ENCODE measurements around the gene KCNQ1. TPM values are rescaled to one million over a fixed set of nuclear protein-coding genes. Genes with fewer than 3 reads are reported as not detected.

Gene KCNQ1
- total and polyA plus RNA-seq, 2 experiments from 2014 or later = 0.45 to 0.87 TPM

DNA sequence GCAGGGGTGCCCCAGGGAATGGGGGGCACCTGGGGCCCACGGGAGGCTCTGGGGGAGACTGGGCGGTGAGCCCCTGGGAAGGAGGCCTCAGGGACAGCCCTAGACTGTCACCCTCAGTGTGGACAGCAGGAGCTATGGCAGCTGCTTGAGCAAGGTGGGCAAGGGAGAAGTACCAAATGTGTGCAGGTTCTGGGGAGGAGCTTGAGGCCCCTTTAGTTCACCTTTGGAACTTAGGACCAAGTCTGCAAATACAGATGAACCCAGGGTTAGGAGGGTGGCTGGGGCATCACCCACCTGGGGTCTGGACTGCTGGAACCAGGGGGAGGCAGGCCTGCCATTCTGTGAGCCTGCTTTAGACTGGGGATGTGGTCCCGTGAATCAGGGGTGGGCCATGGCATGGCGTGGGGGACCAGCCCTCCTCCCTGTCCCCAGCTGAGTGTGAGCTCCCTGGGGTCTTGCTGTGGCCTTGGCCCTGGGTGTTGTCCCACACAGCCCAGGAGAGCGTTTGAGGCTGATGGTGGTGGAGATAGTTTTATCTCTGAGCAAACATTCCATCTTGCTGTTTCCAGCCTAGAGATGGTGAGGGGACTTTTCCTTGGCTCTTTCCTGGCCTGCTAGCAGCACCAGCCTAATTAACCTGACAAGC is 122.3 kb downstream of the KCNQ1 start:
- Histone ChIP-seq H4K20me1 (replicated peaks; ENCODE audit: insufficient read depth) (no peaks in the 10 kb centered on the region; the same call in 1 of the 2 replicates), H3K4me1 (ENCODE audit: insufficient read depth) (no peaks in the 10 kb centered on the region; the same call in 1 of the 2 replicates), H3F3A (replicated peaks; ENCODE audit: low read depth) (no peaks in the 10 kb centered on the region), H3K79me2 (replicated peaks; ENCODE audit: insufficient read depth) (no peaks in the 10 kb centered on the region), H3K27ac (ENCODE audit: low read depth) (no peak overlapping the region), H3K9me2 (ENCODE audit: insufficient read depth) (no peaks in the 10 kb centered on the region), H3K27me3 (ENCODE audit: insufficient read depth) (peaks cover 43% of the 10 kb centered on the region), H3K4me3 (no peak overlapping the region), H3K4me2 (no peak overlapping the region), H2AFZ (no peak overlapping the region), H3K36me3 (ENCODE audit: insufficient read depth) (no peaks in the 10 kb centered on the region)
- Mint-ChIP-seq H3K4me1 (no peaks in the 10 kb centered on the region; the same call in 2 of the 3 replicates), H3K9me3 (no peaks in the 10 kb centered on the region), H3K36me3 (ENCODE audit: low read depth) (no peaks in the 10 kb centered on the region), H3K27ac (no peak overlapping the region), H3K4me3 (no peak overlapping the region), H3K27me3 (ENCODE audit: insufficient read depth, low read depth, poor library complexity) (peaks cover 58% of the 10 kb centered on the region)
- no peak for DNase-seq (ENCODE audit: low spot score)
- no peak for ATAC-seq
- TF ChIP-seq, protein P1, sequence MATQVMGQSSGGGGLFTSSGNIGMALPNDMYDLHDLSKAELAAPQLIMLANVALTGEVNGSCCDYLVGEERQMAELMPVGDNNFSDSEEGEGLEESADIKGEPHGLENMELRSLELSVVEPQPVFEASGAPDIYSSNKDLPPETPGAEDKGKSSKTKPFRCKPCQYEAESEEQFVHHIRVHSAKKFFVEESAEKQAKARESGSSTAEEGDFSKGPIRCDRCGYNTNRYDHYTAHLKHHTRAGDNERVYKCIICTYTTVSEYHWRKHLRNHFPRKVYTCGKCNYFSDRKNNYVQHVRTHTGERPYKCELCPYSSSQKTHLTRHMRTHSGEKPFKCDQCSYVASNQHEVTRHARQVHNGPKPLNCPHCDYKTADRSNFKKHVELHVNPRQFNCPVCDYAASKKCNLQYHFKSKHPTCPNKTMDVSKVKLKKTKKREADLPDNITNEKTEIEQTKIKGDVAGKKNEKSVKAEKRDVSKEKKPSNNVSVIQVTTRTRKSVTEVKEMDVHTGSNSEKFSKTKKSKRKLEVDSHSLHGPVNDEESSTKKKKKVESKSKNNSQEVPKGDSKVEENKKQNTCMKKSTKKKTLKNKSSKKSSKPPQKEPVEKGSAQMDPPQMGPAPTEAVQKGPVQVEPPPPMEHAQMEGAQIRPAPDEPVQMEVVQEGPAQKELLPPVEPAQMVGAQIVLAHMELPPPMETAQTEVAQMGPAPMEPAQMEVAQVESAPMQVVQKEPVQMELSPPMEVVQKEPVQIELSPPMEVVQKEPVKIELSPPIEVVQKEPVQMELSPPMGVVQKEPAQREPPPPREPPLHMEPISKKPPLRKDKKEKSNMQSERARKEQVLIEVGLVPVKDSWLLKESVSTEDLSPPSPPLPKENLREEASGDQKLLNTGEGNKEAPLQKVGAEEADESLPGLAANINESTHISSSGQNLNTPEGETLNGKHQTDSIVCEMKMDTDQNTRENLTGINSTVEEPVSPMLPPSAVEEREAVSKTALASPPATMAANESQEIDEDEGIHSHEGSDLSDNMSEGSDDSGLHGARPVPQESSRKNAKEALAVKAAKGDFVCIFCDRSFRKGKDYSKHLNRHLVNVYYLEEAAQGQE (IDR thresholded peaks at IDR 0.05; ENCODE audit: unreplicated experiment) = no peak

DNA sequence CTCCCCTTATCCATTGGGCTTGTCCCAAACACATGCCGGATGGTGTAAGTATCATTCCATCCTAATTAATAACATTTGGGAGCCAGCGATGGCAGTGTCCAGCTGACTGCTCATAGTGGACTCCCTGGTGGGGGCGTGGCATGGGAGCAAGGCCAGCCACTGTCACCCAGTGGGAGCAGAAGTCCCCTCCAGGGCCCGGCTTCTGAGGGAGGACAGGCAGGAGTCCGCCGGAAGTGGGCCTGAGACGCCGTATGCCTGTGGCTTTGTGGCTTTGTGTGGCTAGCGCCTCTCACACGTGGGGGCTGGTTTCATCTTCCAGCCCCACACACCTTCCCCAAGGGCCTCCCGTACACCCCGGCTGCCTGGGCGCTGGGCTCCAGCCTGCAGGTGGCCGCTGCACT is 124.5 kb downstream of the KCNQ1 start:
- Histone ChIP-seq H3K4me3 (no peak overlapping the region), H2AFZ (no peak overlapping the region), H3K9me2 (ENCODE audit: insufficient read depth) (no peaks in the 10 kb centered on the region), H3K27me3 (ENCODE audit: insufficient read depth) (peaks cover 33% of the 10 kb centered on the region), H3K4me2 (no peak overlapping the region), H3K79me2 (replicated peaks; ENCODE audit: insufficient read depth) (no peaks in the 10 kb centered on the region), H3K36me3 (ENCODE audit: insufficient read depth) (no peaks in the 10 kb centered on the region), H4K20me1 (replicated peaks; ENCODE audit: insufficient read depth) (no peaks in the 10 kb centered on the region; the same call in 1 of the 2 replicates), H3K27ac (ENCODE audit: low read depth) (no peak overlapping the region), H3K4me1 (ENCODE audit: insufficient read depth) (no peaks in the 10 kb centered on the region), H3F3A (replicated peaks; ENCODE audit: low read depth) (no peaks in the 10 kb centered on the region)
- Mint-ChIP-seq H3K27ac (no peak overlapping the region), H3K36me3 (ENCODE audit: low read depth) (no peaks in the 10 kb centered on the region), H3K4me1 (no peaks in the 10 kb centered on the region), H3K9me3 (no peaks in the 10 kb centered on the region), H3K4me3 (no peak overlapping the region), H3K27me3 (ENCODE audit: insufficient read depth, low read depth, poor library complexity) (peaks cover 50% of the 10 kb centered on the region)
- ATAC-seq = no peak
- no peak for DNase-seq (ENCODE audit: low spot score)
- TF ChIP-seq CREB1 (CRISPR knock-in tag; IDR thresholded peaks at IDR 0.05; ENCODE audit: low read depth) = no peak
- no peak for TF ChIP-seq POLR2AphosphoS5 (IDR thresholded peaks at IDR 0.05; ENCODE audit: low read depth)
- TF ChIP-seq, protein P2, sequence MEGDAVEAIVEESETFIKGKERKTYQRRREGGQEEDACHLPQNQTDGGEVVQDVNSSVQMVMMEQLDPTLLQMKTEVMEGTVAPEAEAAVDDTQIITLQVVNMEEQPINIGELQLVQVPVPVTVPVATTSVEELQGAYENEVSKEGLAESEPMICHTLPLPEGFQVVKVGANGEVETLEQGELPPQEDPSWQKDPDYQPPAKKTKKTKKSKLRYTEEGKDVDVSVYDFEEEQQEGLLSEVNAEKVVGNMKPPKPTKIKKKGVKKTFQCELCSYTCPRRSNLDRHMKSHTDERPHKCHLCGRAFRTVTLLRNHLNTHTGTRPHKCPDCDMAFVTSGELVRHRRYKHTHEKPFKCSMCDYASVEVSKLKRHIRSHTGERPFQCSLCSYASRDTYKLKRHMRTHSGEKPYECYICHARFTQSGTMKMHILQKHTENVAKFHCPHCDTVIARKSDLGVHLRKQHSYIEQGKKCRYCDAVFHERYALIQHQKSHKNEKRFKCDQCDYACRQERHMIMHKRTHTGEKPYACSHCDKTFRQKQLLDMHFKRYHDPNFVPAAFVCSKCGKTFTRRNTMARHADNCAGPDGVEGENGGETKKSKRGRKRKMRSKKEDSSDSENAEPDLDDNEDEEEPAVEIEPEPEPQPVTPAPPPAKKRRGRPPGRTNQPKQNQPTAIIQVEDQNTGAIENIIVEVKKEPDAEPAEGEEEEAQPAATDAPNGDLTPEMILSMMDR (conservative IDR thresholded peaks at IDR 0.05; ENCODE audit: low read depth in 2 of 2) = no peak
- no peak for TF ChIP-seq NANOG (IDR thresholded peaks at IDR 0.05; ENCODE audit: borderline replicate concordance)
- TF ChIP-seq, protein P1 (IDR thresholded peaks at IDR 0.05; ENCODE audit: unreplicated experiment) = no peak
- no peak for TF ChIP-seq EZH2phosphoT487 (IDR thresholded peaks at IDR 0.05; ENCODE audit: unreplicated experiment)
- TF ChIP-seq, protein P3, sequence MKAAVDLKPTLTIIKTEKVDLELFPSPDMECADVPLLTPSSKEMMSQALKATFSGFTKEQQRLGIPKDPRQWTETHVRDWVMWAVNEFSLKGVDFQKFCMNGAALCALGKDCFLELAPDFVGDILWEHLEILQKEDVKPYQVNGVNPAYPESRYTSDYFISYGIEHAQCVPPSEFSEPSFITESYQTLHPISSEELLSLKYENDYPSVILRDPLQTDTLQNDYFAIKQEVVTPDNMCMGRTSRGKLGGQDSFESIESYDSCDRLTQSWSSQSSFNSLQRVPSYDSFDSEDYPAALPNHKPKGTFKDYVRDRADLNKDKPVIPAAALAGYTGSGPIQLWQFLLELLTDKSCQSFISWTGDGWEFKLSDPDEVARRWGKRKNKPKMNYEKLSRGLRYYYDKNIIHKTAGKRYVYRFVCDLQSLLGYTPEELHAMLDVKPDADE (IDR thresholded peaks at IDR 0.05) = no peak
- no peak for TF ChIP-seq EZH2 (IDR thresholded peaks at IDR 0.05; ENCODE audit: low read depth, unreplicated experiment)
- no peak for TF ChIP-seq JUNB (IDR thresholded peaks at IDR 0.05; ENCODE audit: unreplicated experiment)
- no peak for TF ChIP-seq STAT1 (IDR thresholded peaks at IDR 0.05; ENCODE audit: unreplicated experiment)
- no peak for TF ChIP-seq ZNF114 (CRISPR knock-in tag; IDR thresholded peaks at IDR 0.05)

Measured in GM23338 (cell line).